PC-9 (cell line): Measurements from ENCODE around the gene DISC1.

Experiments
- EZH2 ChIP-seq: fragments of 200-600 bp; sonication (generic); IDR thresholded peaks from 2 replicates; pipeline ENCODE4 v1.8.0; 2017; ENCODE audit warnings: antibody characterized with exemption, low read depth
- TF ChIP-seq, protein P1 (sequence below): fragments of 200-600 bp; sonication (generic); conservative IDR thresholded peaks from 2 replicates; pipeline ENCODE4 v1.6.1; 2017; ENCODE audit warnings: mixed run types, antibody characterized with exemption, mild to moderate bottlenecking, moderate library complexity

DNA sequence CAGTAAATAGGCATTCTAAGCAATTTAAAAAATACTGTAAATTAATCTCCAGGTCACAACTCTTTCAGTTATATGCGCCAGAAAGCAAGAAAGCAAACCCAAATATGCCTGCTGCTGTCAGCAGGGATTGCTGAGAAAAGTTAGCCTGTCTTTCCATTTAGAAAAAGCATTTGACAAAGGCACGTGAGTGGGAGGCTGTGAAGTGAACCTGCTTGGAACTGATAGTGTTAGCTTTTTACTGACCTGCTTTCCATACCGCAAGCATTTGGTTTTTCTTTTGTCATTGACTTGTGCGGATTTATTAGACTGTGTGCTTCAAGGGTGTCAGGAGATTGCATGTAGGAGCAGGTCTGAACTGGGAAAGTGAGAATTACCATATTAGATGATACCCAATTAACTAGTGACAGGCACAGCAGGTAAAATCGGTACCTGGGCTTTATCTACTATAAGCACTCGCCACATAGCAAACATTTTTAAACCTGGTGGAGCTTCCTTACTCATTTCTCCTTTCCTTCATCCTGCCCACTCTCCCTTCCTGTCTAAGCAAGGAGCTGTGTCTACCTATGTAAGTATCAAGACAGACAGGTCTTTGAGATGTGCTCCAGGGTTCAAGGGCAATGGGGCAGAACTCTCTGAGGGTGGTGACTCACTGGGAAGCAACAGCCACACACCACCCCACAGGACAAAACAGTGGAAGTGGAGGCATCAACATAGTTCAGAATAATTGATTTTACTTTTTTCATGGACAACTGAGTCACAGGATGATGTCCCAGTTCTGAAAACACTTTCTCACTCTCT is 323.9 kb downstream of the DISC1 start:
- TF ChIP-seq, protein P1, sequence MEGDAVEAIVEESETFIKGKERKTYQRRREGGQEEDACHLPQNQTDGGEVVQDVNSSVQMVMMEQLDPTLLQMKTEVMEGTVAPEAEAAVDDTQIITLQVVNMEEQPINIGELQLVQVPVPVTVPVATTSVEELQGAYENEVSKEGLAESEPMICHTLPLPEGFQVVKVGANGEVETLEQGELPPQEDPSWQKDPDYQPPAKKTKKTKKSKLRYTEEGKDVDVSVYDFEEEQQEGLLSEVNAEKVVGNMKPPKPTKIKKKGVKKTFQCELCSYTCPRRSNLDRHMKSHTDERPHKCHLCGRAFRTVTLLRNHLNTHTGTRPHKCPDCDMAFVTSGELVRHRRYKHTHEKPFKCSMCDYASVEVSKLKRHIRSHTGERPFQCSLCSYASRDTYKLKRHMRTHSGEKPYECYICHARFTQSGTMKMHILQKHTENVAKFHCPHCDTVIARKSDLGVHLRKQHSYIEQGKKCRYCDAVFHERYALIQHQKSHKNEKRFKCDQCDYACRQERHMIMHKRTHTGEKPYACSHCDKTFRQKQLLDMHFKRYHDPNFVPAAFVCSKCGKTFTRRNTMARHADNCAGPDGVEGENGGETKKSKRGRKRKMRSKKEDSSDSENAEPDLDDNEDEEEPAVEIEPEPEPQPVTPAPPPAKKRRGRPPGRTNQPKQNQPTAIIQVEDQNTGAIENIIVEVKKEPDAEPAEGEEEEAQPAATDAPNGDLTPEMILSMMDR = no peak
- TF ChIP-seq EZH2 = no peak
